H9 (cell line): ENCODE data around the gene NTN3. TPM values are rescaled to one million over a fixed set of nuclear protein-coding genes. Genes with fewer than 3 reads are reported as not detected.

Experiments used
- DNase-seq: peaks from one replicate; pipeline ENCODE4 v3.0.0-alpha.2; 2017
- H2AFZ ChIP-seq: one replicate; pipeline ENCODE4 v1.6.1; 2013; ENCODE audit warnings: mild to moderate bottlenecking, low read length, control low read depth, moderate library complexity
- H2AK5ac ChIP-seq: 2 replicates; pipeline ENCODE4 v1.6.1; 2013; ENCODE audit warnings: low read length, control low read depth, mixed read lengths; ENCODE audit not compliant: insufficient read length
- H2BK120ac ChIP-seq: one replicate; pipeline ENCODE4 v1.6.1; 2013; ENCODE audit warnings: low read depth, mild to moderate bottlenecking, low read length, control low read depth, inconsistent platforms; ENCODE audit not compliant: poor library complexity, severe bottlenecking
- H2BK12ac ChIP-seq: 2 replicates; pipeline ENCODE4 v1.6.1; 2013; ENCODE audit warnings: low read length, control low read depth, mixed read lengths, low read depth; ENCODE audit not compliant: insufficient read length
- H2BK15ac ChIP-seq: 2 replicates; pipeline ENCODE4 v1.6.1; 2013; ENCODE audit warnings: low read depth, low read length, control low read depth
- H2BK20ac ChIP-seq: one replicate; pipeline ENCODE4 v1.6.1; 2013; ENCODE audit warnings: low read depth, mild to moderate bottlenecking, low read length, control low read depth, inconsistent platforms; ENCODE audit not compliant: poor library complexity, severe bottlenecking
- H2BK5ac ChIP-seq: 2 replicates; pipeline ENCODE4 v1.6.1; 2013; ENCODE audit warnings: low read length, control low read depth, mixed read lengths; ENCODE audit not compliant: insufficient read length
- H3K14ac ChIP-seq: 2 replicates; pipeline ENCODE4 v1.6.1; 2013; ENCODE audit warnings: low read length, control low read depth; ENCODE audit not compliant: insufficient read depth
- H3K18ac ChIP-seq: 2 replicates; pipeline ENCODE4 v1.6.1; 2013; ENCODE audit warnings: low read depth, mild to moderate bottlenecking, mixed read lengths, low read length, control low read depth; ENCODE audit not compliant: insufficient read length
- H3K23ac ChIP-seq: 2 replicates; pipeline ENCODE4 v1.6.1; 2013; ENCODE audit warnings: low read length, control low read depth, mixed read lengths, low read depth; ENCODE audit not compliant: insufficient read length
- H3K23me2 ChIP-seq: 2 replicates; pipeline ENCODE4 v1.6.1; 2013; ENCODE audit warnings: low read depth, mild to moderate bottlenecking, mixed read lengths, low read length, control low read depth; ENCODE audit not compliant: insufficient read length, poor library complexity, severe bottlenecking
- H3K27ac ChIP-seq: 2 replicates; pipeline ENCODE4 v1.5.1; 2013; ENCODE audit warnings: low read length, control low read depth, mixed read lengths, low read depth; ENCODE audit not compliant: insufficient read length
- H3K27me3 ChIP-seq: 2 replicates; pipeline ENCODE4 v1.6.1; 2013; ENCODE audit warnings: low read length, control low read depth, inconsistent platforms; ENCODE audit not compliant: insufficient read depth
- H3K4ac ChIP-seq: 2 replicates; pipeline ENCODE4 v1.6.1; 2013; ENCODE audit warnings: low read depth, mild to moderate bottlenecking, control low read depth, inconsistent platforms, low read length, moderate library complexity
- H3K4me1 ChIP-seq: 2 replicates; pipeline ENCODE4 v1.6.1; 2013; ENCODE audit warnings: low read length, control low read depth, inconsistent platforms; ENCODE audit not compliant: insufficient read depth
- H3K4me2 ChIP-seq: 2 replicates; pipeline ENCODE4 v1.6.1; 2013; ENCODE audit warnings: low read length, control low read depth, mixed read lengths; ENCODE audit not compliant: insufficient read length, insufficient read depth
- H3K56ac ChIP-seq: 2 replicates; pipeline ENCODE4 v1.6.1; 2013; ENCODE audit warnings: low read depth, mild to moderate bottlenecking, mixed read lengths, low read length, control low read depth; ENCODE audit not compliant: insufficient read length
- H3K79me1 ChIP-seq: 2 replicates; pipeline ENCODE4 v1.6.1; 2013; ENCODE audit warnings: low read depth, mild to moderate bottlenecking, moderate library complexity, low read length, control low read depth, inconsistent platforms; ENCODE audit not compliant: insufficient read depth, poor library complexity, severe bottlenecking
- H3K79me2 ChIP-seq: 2 replicates; pipeline ENCODE4 v1.6.1; 2013; ENCODE audit warnings: low read length, control low read depth, inconsistent platforms; ENCODE audit not compliant: insufficient read depth
- H3K9ac ChIP-seq: 2 replicates; pipeline ENCODE4 v1.6.1; 2013; ENCODE audit warnings: low read length, control low read depth, mixed read lengths; ENCODE audit not compliant: insufficient read length; ENCODE audit errors: extremely low read depth
- H3K9me3 ChIP-seq: one replicate; pipeline ENCODE4 v1.6.1; 2013; ENCODE audit warnings: low read depth, low read length, inconsistent platforms; ENCODE audit not compliant: control insufficient read depth
- H3T11ph ChIP-seq: one replicate; pipeline ENCODE4 v1.6.1; 2013; ENCODE audit warnings: mild to moderate bottlenecking, low read length, control low read depth, inconsistent platforms
- H4K20me1 ChIP-seq: one replicate; pipeline ENCODE4 v1.6.1; 2013; ENCODE audit not compliant: control insufficient read depth, insufficient read length, insufficient read depth
- H4K5ac ChIP-seq: 2 replicates; pipeline ENCODE4 v1.6.1; 2013; ENCODE audit warnings: low read depth, mild to moderate bottlenecking, mixed read lengths, low read length, control low read depth; ENCODE audit not compliant: insufficient read length
- H4K8ac ChIP-seq: replicated peaks from 2 replicates; pipeline ENCODE4 v1.6.1; 2013; ENCODE audit warnings: low read length, control low read depth, mixed read lengths, low read depth; ENCODE audit not compliant: insufficient read length
- H4K91ac ChIP-seq: 2 replicates; pipeline ENCODE4 v1.6.1; 2013; ENCODE audit warnings: low read depth, mild to moderate bottlenecking, moderate library complexity, mixed read lengths, low read length, control low read depth; ENCODE audit not compliant: insufficient read length
- H3K27ac Mint-ChIP-seq, 3 experiments: 2 replicates in 2 of 3; 3 replicates in 1 of 3; pipeline ENCODE4 v1.8.0; 2020 to 2021; ENCODE audit warnings: mixed read lengths in 3 of 3, mild to moderate bottlenecking in 1 of 3, moderate library complexity in 1 of 3
- H3K27me3 Mint-ChIP-seq: 2 replicates; pipeline ENCODE4 v1.8.0; 2021; ENCODE audit warnings: low read depth, mild to moderate bottlenecking, moderate library complexity, mixed read lengths
- H3K36me3 Mint-ChIP-seq, 3 experiments: 2 replicates in 2 of 3; 3 replicates in 1 of 3; pipeline ENCODE4 v1.8.0; 2020 to 2021; ENCODE audit warnings: low read depth in 3 of 3, mixed read lengths in 3 of 3; ENCODE audit not compliant: insufficient read depth in 1 of 3
- H3K4me1 Mint-ChIP-seq, 2 experiments: 2 replicates each; pipeline ENCODE4 v1.8.0; 2020; ENCODE audit warnings: mixed read lengths in 2 of 2
- H3K4me3 Mint-ChIP-seq, 2 experiments: 2 replicates in 1 of 2; 3 replicates in 1 of 2; pipeline ENCODE4 v1.8.0; 2020 to 2021; ENCODE audit warnings: mild to moderate bottlenecking in 2 of 2, mixed read lengths in 2 of 2, moderate library complexity in 1 of 2
- H3K9me3 Mint-ChIP-seq, 2 experiments: 2 replicates in 1 of 2; 3 replicates in 1 of 2; pipeline ENCODE4 v1.8.0; 2020; ENCODE audit warnings: mild to moderate bottlenecking in 2 of 2, mixed read lengths in 2 of 2, moderate library complexity in 1 of 2
- WGBS: extraction: QIAGEN DNeasy Blood & Tissue Kit; methylation state at CpG from one replicate; pipeline ENCODE4 v1.1.7; 2013; ENCODE audit warnings: missing lambda C conversion rate, low lambda C conversion rate, mixed read lengths; ENCODE audit not compliant: insufficient read length; ENCODE audit errors: extremely low coverage; 5-methylcytosine and 5-hydroxymethylcytosine counted together
- total RNA-seq: library from RNA; stranded (reverse); gene quantifications from 2 replicates; pipeline ENCODE4 v1.2.1, GENCODE V29; 2021
- TF ChIP-seq, protein P1 (sequence below): fragments of 200-600 bp; sonication (generic); conservative IDR thresholded peaks from 3 replicates; pipeline ENCODE4 v1.8.0; 2021; ENCODE audit warnings: antibody characterized with exemption, mild to moderate bottlenecking

The NTN3 gene
- total RNA-seq, 1 experiment from 2014 or later, result 1.3 TPM

DNA sequence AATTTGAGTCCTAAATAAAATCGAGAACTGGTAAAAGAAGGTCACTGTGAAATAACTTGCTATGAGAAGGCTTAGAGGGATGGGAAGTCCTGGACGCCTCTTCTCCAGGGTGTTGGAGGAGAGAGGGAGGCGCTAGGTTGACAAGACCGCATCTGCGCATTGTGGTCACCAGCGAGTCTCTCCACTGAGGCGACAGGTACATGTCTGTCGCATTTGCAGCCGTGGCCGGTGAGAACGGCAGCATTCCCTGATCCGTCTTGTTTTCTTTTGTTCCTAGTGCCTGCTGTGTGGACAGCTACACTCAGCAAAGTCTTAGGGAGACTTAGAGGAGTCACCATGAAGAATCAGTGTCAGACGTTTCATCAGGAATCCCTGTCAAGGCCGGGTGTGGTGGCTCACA lies 34.6 kb downstream of the NTN3 start:
- H4K8ac ChIP-seq, result no peak overlapping the region
- H3K56ac ChIP-seq, result no peak overlapping the region
- DNase-seq, result no peak
- no peak overlapping the region for H4K91ac ChIP-seq
- Mint-ChIP-seq H3K4me3 (no peak overlapping the region), H3K27me3 (no peaks in the 10 kb centered on the region), H3K4me1 (peaks cover 3 to 15% of the 10 kb centered on the region in 2 experiments), H3K36me3 (no peaks in the 10 kb centered on the region), H3K27ac (no peak overlapping the region), H3K9me3 (no peaks in the 10 kb centered on the region)
- no peak overlapping the region for H2BK120ac ChIP-seq
- H2BK15ac ChIP-seq, result no peak overlapping the region
- H2AK5ac ChIP-seq, result no peak overlapping the region
- H3K9ac ChIP-seq, result no peak overlapping the region
- H3K14ac ChIP-seq, result no peak overlapping the region
- no peak overlapping the region for H3K18ac ChIP-seq
- H3K23me2 ChIP-seq, result peaks cover 3% of the 10 kb centered on the region
- no peak overlapping the region for H3K23ac ChIP-seq
- no peak overlapping the region for H2AFZ ChIP-seq
- H3K27me3 ChIP-seq, result no peaks in the 10 kb centered on the region
- H3K9me3 ChIP-seq, result no peaks in the 10 kb centered on the region
- 100% methylated on average over 1 of the region's 14 CpGs for WGBS
- H4K5ac ChIP-seq, result no peak overlapping the region
- no peak overlapping the region for H3T11ph ChIP-seq
- no peak overlapping the region for H2BK20ac ChIP-seq
- H3K79me2 ChIP-seq, result no peaks in the 10 kb centered on the region
- H2BK5ac ChIP-seq, result no peak overlapping the region
- no peak overlapping the region for H3K4me2 ChIP-seq
- no peak overlapping the region for H2BK12ac ChIP-seq
- H4K20me1 ChIP-seq, result no peaks in the 10 kb centered on the region
- H3K27ac ChIP-seq, result no peak overlapping the region
- no peaks in the 10 kb centered on the region for H3K4me1 ChIP-seq
- H3K79me1 ChIP-seq, result no peaks in the 10 kb centered on the region
- TF ChIP-seq, protein P1, sequence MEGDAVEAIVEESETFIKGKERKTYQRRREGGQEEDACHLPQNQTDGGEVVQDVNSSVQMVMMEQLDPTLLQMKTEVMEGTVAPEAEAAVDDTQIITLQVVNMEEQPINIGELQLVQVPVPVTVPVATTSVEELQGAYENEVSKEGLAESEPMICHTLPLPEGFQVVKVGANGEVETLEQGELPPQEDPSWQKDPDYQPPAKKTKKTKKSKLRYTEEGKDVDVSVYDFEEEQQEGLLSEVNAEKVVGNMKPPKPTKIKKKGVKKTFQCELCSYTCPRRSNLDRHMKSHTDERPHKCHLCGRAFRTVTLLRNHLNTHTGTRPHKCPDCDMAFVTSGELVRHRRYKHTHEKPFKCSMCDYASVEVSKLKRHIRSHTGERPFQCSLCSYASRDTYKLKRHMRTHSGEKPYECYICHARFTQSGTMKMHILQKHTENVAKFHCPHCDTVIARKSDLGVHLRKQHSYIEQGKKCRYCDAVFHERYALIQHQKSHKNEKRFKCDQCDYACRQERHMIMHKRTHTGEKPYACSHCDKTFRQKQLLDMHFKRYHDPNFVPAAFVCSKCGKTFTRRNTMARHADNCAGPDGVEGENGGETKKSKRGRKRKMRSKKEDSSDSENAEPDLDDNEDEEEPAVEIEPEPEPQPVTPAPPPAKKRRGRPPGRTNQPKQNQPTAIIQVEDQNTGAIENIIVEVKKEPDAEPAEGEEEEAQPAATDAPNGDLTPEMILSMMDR, result no peak
- H3K4ac ChIP-seq, result no peak overlapping the region
